ENCODE measurements around the gene LIN37.

- TF ChIP-seq CTCF (IDR thresholded peaks at IDR 0.05) (no peak), POLR2A (IDR thresholded peaks at IDR 0.05) (no peak)
Observed at GRCh38 chr19:35780058-35780457, 31.7 kb downstream of the LIN37 start.

Measured in adrenal gland (tissue), 5 donors.